CD4-positive, alpha-beta memory T cell (primary cell): Measurements from ENCODE around the gene UGGT2. TPM values are rescaled to one million over a fixed set of nuclear protein-coding genes. Genes with fewer than 3 reads are reported as not detected.

ENCODE experiments used
- CTCF ChIA-PET: fragments of 350-600 bp; sonication (Branson Sonifier 250); formaldehyde crosslinking; loops from one replicate; lab custom pipeline; 2021; ENCODE audit warnings: inconsistent platforms; ENCODE audit not compliant: partially characterized antibody; lab: Charles Lee
- POLR2A ChIA-PET: fragments of 350-600 bp; sonication (Branson Sonifier 250); formaldehyde crosslinking; loops from one replicate; lab custom pipeline; 2021; ENCODE audit not compliant: partially characterized antibody; lab: Charles Lee
- DNase-seq, 5 donors: peaks; one replicate each; pipeline versions ENCODE4 v3.0.0 to v3.0.0-alpha.2; 2020 to 2022; ENCODE audit warnings: mixed read lengths in 1 of 5
- H3K27ac ChIP-seq: one replicate; pipeline ENCODE4 v1.7.0; 2013; ENCODE audit warnings: low read depth, low read length
- H3K27me3 ChIP-seq: 2 replicates; pipeline ENCODE4 v1.7.0; 2013; ENCODE audit warnings: mild to moderate bottlenecking, low read length, moderate library complexity; ENCODE audit not compliant: insufficient read depth
- H3K36me3 ChIP-seq: 2 replicates; pipeline ENCODE4 v1.7.0; 2013; ENCODE audit warnings: mild to moderate bottlenecking, low read length, moderate library complexity; ENCODE audit not compliant: insufficient read depth
- H3K4me1 ChIP-seq: 2 replicates; pipeline ENCODE4 v1.7.0; 2013; ENCODE audit warnings: mild to moderate bottlenecking, low read length, moderate library complexity; ENCODE audit not compliant: insufficient read depth
- H3K4me3 ChIP-seq, 2 donors: one replicate each; pipeline ENCODE4 v1.7.0; 2013; ENCODE audit warnings: low read length in 2 of 2, mild to moderate bottlenecking in 1 of 2
- H3K9me3 ChIP-seq, 2 donors: one replicate each; pipeline ENCODE4 v1.7.0; 2013; ENCODE audit warnings: low read length in 2 of 2, control low read depth in 1 of 2; ENCODE audit not compliant: control insufficient read depth in 1 of 2
- H3K27ac Mint-ChIP-seq, 7 donors: one replicate each; pipeline ENCODE4 v1.8.0; 2020 to 2021; ENCODE audit warnings: mixed read lengths in 7 of 7, mild to moderate bottlenecking in 6 of 7, inconsistent platforms in 3 of 7, moderate library complexity in 3 of 7
- H3K27me3 Mint-ChIP-seq, 2 donors: one replicate each; pipeline ENCODE4 v1.8.0; 2020 to 2021; ENCODE audit warnings: mixed read lengths in 2 of 2
- H3K36me3 Mint-ChIP-seq, 2 donors: one replicate each; pipeline ENCODE4 v1.8.0; 2020 to 2021; ENCODE audit warnings: mixed read lengths in 2 of 2, inconsistent platforms in 1 of 2, mild to moderate bottlenecking in 1 of 2
- H3K4me1 Mint-ChIP-seq, 4 donors: one replicate each; pipeline ENCODE4 v1.8.0; 2020 to 2021; ENCODE audit warnings: mixed read lengths in 4 of 4, mild to moderate bottlenecking in 1 of 4
- H3K4me3 Mint-ChIP-seq, 8 donors: one replicate each; pipeline ENCODE4 v1.8.0; 2020 to 2021; ENCODE audit warnings: mixed read lengths in 8 of 8, mild to moderate bottlenecking in 7 of 8, moderate library complexity in 6 of 8, inconsistent platforms in 3 of 8
- H3K9me3 Mint-ChIP-seq, 8 donors: one replicate each; pipeline ENCODE4 v1.8.0; 2020 to 2021; ENCODE audit warnings: mixed read lengths in 8 of 8, mild to moderate bottlenecking in 5 of 8, inconsistent platforms in 3 of 8, moderate library complexity in 1 of 8
- intact Hi-C: fragments of 100-400 bp; cut with micrococcal nuclease; formaldehyde crosslinking; loops from one replicate; pipeline ENCODE4 v1.15.1; 2023
- polyA plus RNA-seq, 2 donors: library from polyadenylated mRNA; unstranded; fragments of 300-500 nt; fragmentation: Illumina TruSeq; gene quantifications; one replicate each; pipeline ENCODE4 v1.2.3, GENCODE V29; 2021
- total RNA-seq, 2 experiments: library from RNA; stranded (reverse); gene quantifications; one replicate each; pipeline ENCODE4 v1.2.3, GENCODE V29; 2021

Gene UGGT2
- total RNA-seq (not detected), polyA plus RNA-seq (not detected)

GRCh38 chr13:96053003-96053703 is at the start of gene UGGT2:
Gene UGGT2 (minus strand): TSS chr13:96053401. CDS start chr13:96053312, 89 bp downstream.
- no peak within 1 kb of the TSS for H3K27ac ChIP-seq
- H3K4me1 ChIP-seq, result no peaks in the 10 kb centered on the region
- no peaks in the 10 kb centered on the region for H3K27me3 ChIP-seq
- Mint-ChIP-seq H3K27me3 (peaks cover 8 to 17% of the 10 kb centered on the region in 2 donors), H3K27ac (no peak within 1 kb of the TSS), H3K4me3 (peak within 1 kb of the TSS in 4 of 8 donors; percentile 34 to 69 (median 66)), H3K36me3 (no peaks in the 10 kb centered on the region), H3K9me3 (peaks cover 2 to 32% (median 17%) of the 10 kb centered on the region in 8 donors), H3K4me1 (peaks cover 4 to 7% (median 5%) of the 10 kb centered on the region in 4 donors)
- no peaks in the 10 kb centered on the region for H3K9me3 ChIP-seq
- POLR2A ChIA-PET, result no interaction called here
- no peaks in the 10 kb centered on the region for H3K36me3 ChIP-seq
- intact Hi-C loops, result no loop called here
- no peak for DNase-seq
- no peak within 1 kb of the TSS for H3K4me3 ChIP-seq
- CTCF ChIA-PET, result no interaction called here

GRCh38 chr13:96100457-96101220 is 47.4 kb upstream of the UGGT2 start:
- H3K9me3 ChIP-seq, result no peaks in the 10 kb centered on the region
- intact Hi-C loops, result no loop called here
- H3K4me1 ChIP-seq, result no peaks in the 10 kb centered on the region
- H3K36me3 ChIP-seq, result no peaks in the 10 kb centered on the region
- no peak overlapping the region for H3K4me3 ChIP-seq
- POLR2A ChIA-PET, result no interaction called here
- no peak for DNase-seq
- no peaks in the 10 kb centered on the region for H3K4me1 Mint-ChIP-seq
- H3K27ac ChIP-seq, result no peak overlapping the region
- H3K27ac Mint-ChIP-seq, result no peak overlapping the region
- no peaks in the 10 kb centered on the region for H3K27me3 ChIP-seq
- H3K36me3 Mint-ChIP-seq, result no peaks in the 10 kb centered on the region
- peaks cover 0 to 8% (median under 1%) of the 10 kb centered on the region in 8 donors for H3K9me3 Mint-ChIP-seq
- H3K4me3 Mint-ChIP-seq, result no peak overlapping the region
- no peaks in the 10 kb centered on the region for H3K27me3 Mint-ChIP-seq
- CTCF ChIA-PET, result no interaction called here

DNA sequence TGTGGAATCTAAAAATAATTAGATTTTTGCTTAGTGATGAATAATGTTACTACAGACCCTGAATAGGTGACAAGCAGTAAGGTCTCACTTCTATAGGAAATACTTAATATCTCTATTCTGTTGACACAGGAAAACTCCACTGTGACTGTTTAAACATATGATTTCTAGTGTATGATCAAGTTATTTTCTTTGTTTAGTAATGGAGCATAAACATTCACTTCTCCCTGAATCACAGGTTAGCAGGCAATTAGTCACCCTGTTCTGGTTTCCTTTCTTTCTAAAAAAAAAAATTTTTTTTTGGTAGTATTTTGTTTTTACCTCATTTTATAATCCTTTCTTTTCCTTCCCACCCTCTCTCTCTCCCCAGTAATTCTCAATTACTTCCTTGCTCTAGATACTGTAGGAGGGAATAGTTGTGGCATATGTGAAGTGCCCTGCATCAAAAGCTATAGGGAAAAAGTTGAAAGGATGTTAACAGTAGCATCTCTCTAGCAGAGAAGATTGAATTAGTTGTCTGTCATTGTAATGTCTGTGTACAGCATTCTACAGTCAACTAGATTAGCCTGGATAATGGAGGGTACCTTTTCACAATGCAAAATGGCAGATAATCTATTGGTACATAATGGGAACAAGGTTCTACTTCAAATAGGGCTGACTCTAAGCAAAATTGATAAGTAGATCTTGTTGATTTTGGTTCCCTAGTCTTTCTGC is 40.2 kb upstream of the UGGT2 start:
- Histone ChIP-seq H3K27ac (no peak overlapping the region), H3K4me1 (no peaks in the 10 kb centered on the region), H3K9me3 (no peaks in the 10 kb centered on the region), H3K4me3 (no peak overlapping the region), H3K36me3 (no peaks in the 10 kb centered on the region), H3K27me3 (peaks cover 3% of the 10 kb centered on the region)
- ChIA-PET POLR2A (no interaction called here), CTCF (no interaction called here)
- Mint-ChIP-seq H3K36me3 (no peaks in the 10 kb centered on the region), H3K4me3 (no peak overlapping the region), H3K27me3 (peaks cover 26 to 34% of the 10 kb centered on the region in 2 donors), H3K9me3 (peaks cover 0 to 9% (median 0%) of the 10 kb centered on the region in 8 donors), H3K27ac (no peak overlapping the region), H3K4me1 (peaks cover 0 to 11% (median 2%) of the 10 kb centered on the region in 4 donors)
- DNase-seq, result no peak
- intact Hi-C loops, result no loop called here

DNA sequence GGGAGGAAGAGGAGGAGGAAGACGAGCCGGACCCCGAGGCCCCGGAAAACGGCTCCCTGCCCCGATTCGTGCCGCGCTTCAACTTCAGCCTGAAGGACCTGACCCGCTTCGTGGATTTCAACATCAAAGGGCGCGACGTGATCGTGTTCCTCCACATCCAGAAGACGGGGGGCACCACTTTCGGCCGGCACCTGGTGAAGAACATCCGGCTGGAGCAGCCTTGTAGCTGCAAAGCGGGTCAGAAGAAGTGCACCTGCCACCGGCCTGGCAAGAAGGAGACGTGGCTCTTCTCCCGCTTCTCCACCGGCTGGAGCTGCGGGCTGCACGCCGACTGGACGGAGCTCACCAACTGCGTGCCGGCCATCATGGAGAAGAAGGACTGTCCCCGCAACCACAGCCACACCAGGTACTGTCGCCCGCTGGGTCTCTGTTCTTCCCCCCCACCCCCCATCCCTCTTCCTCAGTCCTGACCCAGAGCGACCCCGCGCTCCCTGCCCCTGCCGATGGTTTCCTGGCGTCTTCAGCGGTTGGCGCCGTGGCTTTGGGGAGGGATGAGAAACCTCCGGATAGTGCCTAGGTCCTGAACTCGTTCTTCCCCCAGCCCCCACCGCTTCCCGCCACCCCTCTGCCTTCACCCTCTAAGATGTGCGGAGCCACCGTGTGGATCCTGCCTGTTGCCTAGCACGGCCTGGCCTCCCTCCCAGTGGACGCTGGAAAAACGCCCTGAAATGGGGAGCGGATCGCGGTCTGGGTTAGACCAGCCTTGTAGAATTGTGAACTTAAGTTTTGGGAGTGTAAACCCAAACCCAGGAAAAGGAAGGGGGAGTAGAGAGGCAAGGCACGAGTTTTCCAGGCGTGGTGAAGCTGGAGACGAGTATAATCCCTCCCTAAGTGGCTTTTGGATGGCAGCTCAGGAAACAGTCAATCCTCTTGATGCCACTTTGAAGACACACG is 38.2 kb upstream of the UGGT2 start:
- Histone ChIP-seq H3K4me3 (no peak overlapping the region), H3K27me3 (peaks cover 3% of the 10 kb centered on the region), H3K9me3 (no peaks in the 10 kb centered on the region), H3K4me1 (no peaks in the 10 kb centered on the region), H3K36me3 (no peaks in the 10 kb centered on the region), H3K27ac (no peak overlapping the region)
- H3K27me3 Mint-ChIP-seq, result peaks cover 32 to 38% of the 10 kb centered on the region in 2 donors
- CTCF ChIA-PET, result no interaction called here
- POLR2A ChIA-PET, result no interaction called here
- H3K4me3 Mint-ChIP-seq, result peak overlapping the region in 2 of 8 donors; percentile 63 to 65
- DNase-seq, result no peak
- H3K9me3 Mint-ChIP-seq, result peaks cover 0 to 9% (median 0%) of the 10 kb centered on the region in 8 donors
- H3K36me3 Mint-ChIP-seq, result no peaks in the 10 kb centered on the region
- H3K4me1 Mint-ChIP-seq, result peaks cover 0 to 11% (median 2%) of the 10 kb centered on the region in 4 donors
- intact Hi-C loops, result no loop called here
- H3K27ac Mint-ChIP-seq, result no peak overlapping the region

DNA sequence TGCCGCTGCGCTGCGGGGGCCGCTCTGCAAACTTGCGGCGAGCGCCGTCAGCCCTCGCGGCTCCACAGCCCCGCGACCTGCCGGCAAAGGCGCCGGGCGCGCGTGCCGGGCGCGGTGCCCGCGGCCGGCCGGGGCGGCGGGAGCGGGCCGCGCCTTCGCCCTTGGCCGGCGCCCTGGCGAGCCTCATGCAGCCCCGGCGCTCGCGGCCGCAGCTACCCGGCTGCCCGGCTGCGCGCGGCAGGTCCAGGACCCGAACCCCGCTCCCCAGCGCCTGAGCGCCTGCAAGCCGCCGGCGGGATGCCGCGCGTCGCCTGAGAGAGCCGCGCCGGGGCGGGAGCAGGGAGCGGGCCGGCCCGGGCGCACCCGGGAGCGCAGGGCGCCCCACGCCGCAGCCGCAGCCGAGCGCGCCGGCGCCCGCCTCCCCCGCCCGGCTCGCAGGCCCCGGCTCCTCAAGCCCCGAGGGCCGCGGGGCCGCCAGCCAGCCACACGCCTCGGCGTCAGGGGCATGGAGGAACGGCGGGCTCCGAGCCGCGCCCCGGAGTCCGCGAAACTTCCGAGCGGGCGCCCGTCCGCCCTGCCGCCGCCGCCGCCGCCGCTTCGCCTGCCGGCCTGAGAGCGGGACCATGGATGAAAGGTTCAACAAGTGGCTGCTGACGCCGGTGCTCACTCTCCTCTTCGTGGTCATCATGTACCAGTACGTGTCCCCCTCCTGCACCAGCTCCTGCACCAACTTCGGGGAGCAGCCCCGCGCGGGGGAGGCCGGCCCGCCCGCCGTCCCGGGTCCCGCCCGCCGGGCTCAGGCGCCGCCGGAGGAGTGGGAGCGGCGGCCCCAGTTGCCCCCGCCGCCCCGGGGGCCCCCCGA is 37.3 kb upstream of the UGGT2 start:
- no peak for DNase-seq
- Histone ChIP-seq H3K27me3 (peaks cover 3% of the 10 kb centered on the region), H3K36me3 (no peaks in the 10 kb centered on the region), H3K9me3 (no peaks in the 10 kb centered on the region), H3K4me3 (no peak overlapping the region), H3K4me1 (no peaks in the 10 kb centered on the region), H3K27ac (no peak overlapping the region)
- H3K27me3 Mint-ChIP-seq, result peaks cover 36 to 38% of the 10 kb centered on the region in 2 donors
- no peak overlapping the region for H3K4me3 Mint-ChIP-seq
- H3K4me1 Mint-ChIP-seq, result peaks cover 0 to 11% (median 2%) of the 10 kb centered on the region in 4 donors
- peaks cover 0 to 9% (median 0%) of the 10 kb centered on the region in 8 donors for H3K9me3 Mint-ChIP-seq
- no peaks in the 10 kb centered on the region for H3K36me3 Mint-ChIP-seq
- intact Hi-C loops, result no loop called here
- ChIA-PET POLR2A (no interaction called here), CTCF (no interaction called here)
- no peak overlapping the region for H3K27ac Mint-ChIP-seq

DNA sequence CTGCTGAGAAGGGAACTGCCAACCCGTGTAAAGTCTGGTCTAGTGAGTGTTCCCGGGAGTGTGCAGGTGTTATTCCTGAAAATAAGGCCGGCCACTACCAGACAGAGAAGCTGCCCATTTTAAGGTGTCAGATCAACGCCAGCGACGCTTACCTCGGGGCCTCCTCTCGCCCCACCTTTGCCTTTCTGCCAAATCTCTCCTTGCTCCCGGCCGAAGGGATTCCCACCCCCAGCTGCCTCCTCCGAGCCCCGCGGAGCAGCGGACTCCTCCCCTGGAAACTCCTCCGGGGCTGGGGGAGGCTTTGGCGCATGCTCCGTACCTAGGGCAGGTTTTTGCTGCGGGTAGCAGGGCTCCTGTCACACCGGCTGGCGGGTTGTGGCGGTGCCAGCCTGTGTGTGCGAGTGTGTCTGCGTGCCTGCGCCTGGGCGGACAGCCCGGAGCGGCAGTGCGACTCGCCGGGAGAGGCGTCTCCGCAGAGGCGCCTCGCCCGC is 36.6 kb upstream of the UGGT2 start, which contains the start of gene HS6ST3:
HS6ST3 (plus strand) TSS at position 359 of the 491 bp plus-strand sequence.
- peaks cover 0 to 11% (median 2%) of the 10 kb centered on the region in 4 donors for H3K4me1 Mint-ChIP-seq
- H3K36me3 ChIP-seq, result no peaks in the 10 kb centered on the region
- no peaks in the 10 kb centered on the region for H3K36me3 Mint-ChIP-seq
- no peak within 1 kb of the TSS for H3K27ac ChIP-seq
- no peak for DNase-seq
- ChIA-PET CTCF (no interaction called here), POLR2A (no interaction called here)
- H3K9me3 ChIP-seq, result no peaks in the 10 kb centered on the region
- intact Hi-C loops, result no loop called here
- H3K9me3 Mint-ChIP-seq, result peaks cover 0 to 9% (median under 1%) of the 10 kb centered on the region in 8 donors
- peak within 1 kb of the TSS in 5 of 8 donors; percentile 0 to 47 (median 22) for H3K4me3 Mint-ChIP-seq
- peaks cover 37 to 38% of the 10 kb centered on the region in 2 donors for H3K27me3 Mint-ChIP-seq
- no peaks in the 10 kb centered on the region for H3K4me1 ChIP-seq
- H3K4me3 ChIP-seq, result no peak within 1 kb of the TSS
- H3K27ac Mint-ChIP-seq, result no peak within 1 kb of the TSS
- H3K27me3 ChIP-seq, result peaks cover 3% of the 10 kb centered on the region
